Erythroblast (primary cell): ENCODE measurements around the gene NBEA.

Source experiments
- GATA1 ChIP-seq: IDR thresholded peaks from 2 replicates; pipeline ENCODE4 v1.6.1; 2011; ENCODE audit warnings: low read depth, mild to moderate bottlenecking, control low read depth, low read length, moderate library complexity
- POLR2A ChIP-seq: IDR thresholded peaks from 2 replicates; pipeline ENCODE4 v1.6.1; 2011; ENCODE audit warnings: mild to moderate bottlenecking, low read length

DNA sequence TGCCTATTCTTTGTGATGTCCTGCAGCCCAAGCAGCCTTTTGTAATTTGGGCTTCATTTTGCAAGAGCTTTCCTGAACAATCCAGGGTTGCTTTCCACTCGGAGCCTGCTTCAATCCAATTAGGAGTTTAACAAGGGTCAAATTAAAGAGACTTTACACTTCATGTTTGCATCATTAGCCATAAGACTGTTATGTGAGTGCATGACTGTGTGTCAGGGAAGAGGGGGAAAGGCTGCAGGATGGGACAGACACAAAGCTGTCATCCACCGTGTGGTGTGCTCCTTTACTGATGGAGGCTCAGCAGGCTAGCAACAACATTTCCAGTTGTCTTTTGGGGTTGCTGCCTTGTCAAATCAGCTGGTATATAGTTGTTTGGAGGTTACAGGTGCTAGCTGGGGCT, 558.1 kb downstream of the NBEA start:
- TF ChIP-seq POLR2A (no peak), GATA1 (no peak)
